SKM-1 treated with dmso at 0.1 percent for 144 hours (cell line): Measurements from ENCODE around the gene PTPRO.

ENCODE experiments used
- DNase-seq: peaks from one replicate; lab custom pipeline; 2025; ENCODE audit not compliant: unreplicated experiment; lab: John Stamatoyannopoulos, UW

PTPRO gene

GRCh38 chr12:15634010-15634683, 311.8 kb downstream of the PTPRO start:
- DNase-seq: no peak

GRCh38 chr12:15636060-15636890, 314.0 kb downstream of the PTPRO start:
- DNase-seq: no peak

- no peak for DNase-seq
Observed at GRCh38 chr12:15638231-15638630, 315.9 kb downstream of the PTPRO start.

GRCh38 chr12:15644700-15645099, 322.4 kb downstream of the PTPRO start:
- no peak for DNase-seq

DNA sequence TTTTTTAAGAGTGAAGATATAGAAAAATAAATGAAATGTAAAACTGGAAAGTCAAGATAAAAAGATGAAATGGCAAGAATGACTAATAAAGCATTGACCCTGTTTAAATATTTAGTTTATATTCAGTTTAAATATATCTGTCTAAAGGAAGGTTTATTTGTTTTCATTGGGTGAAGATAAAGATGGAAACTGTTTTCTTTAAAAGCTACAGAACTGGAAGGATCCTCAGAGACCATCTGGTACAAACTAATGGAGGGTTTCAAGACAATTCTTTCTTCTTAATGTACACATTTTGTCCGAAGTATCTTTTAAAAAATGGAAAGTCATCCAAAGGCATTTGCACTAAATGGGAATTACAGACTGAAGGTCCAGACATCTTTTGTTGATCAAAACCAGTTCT, 324.3 kb downstream of the PTPRO start:
- no peak for DNase-seq
